M059J (cell line): ENCODE results near the gene TSSK6. TPM values are rescaled to one million over a fixed set of nuclear protein-coding genes. Genes with fewer than 3 reads are reported as not detected.

Experiments
- DNase-seq: peaks from one replicate; pipeline ENCODE4 v3.0.0-alpha.2; 2012; ENCODE audit warnings: low read depth
- total RNA-seq: library from RNA; depleted of rRNA; stranded (reverse); fragments of >200 nt; shearing (Covaris generic); gene quantifications from 2 replicates; pipeline ENCODE4 v1.2.3, GENCODE V29; 2014; rRNA removed

The TSSK6 gene
- total RNA-seq = 0.07 and 2.1 TPM in 2 replicates

DNA sequence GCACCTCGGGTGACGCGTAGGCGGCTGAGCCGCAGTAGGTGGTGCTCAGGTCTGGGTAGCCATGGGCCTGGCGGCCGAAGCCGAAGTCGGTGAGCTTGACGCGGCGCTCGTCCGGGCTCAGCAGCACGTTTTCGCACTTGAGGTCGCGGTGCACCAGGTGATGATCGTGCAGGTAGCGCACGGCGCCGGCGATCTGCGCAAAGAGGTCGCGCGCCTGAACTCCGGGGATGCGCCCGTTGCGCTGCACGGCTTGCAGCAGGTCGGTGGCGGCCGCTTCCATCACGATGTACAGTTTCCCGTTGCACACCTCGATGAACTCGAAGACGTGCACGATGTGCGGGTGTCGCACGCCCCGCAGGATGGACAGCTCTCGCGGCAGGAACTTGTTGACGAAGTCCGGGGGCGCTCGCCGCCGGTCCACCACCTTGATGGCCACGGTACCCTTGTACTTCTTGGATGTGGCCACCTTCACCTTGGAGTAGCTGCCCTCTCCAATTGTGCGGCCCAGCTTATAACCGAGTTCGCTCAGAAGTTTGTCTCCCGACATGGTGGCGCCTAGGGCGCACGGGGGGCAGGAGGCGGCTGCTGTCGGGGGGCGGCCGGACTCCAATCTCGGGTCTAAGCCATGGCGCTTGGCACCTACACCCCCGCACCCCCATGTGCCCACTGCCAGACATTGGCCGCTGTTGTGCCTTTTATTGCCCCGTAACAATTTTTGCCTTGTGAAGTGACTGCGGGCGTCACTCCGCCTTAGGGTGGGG lies at the start of gene TSSK6:
TSS of gene TSSK6 (minus strand) at position 668 of the 761 bp plus-strand sequence. CDS start at position 547, 121 bp downstream.
- DNase-seq = no peak

DNA sequence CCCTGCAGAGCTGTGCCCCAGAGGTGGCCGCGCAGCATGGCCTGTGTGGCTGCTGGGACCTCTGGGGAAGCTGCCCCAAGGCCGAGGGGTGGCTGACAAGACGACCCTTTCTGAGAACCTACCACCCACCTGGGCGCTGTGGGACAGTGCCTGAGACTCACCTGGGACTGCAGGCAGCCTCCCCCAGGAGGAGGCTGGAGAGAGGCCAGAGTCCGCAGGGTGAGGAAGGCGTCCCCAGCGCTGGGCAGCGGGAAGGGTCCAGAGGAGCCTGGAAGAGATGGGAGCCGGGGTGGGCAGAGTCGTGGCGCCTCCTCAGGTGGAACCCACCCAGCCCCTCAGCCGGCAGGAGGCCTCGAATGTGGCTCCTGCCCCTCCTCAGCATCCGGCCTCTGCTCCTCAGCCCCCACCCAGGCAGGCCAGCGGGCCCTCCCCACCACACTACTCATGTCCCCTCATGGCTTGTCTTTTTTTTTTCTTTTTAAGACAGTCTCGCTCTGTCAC lies 48.0 kb upstream of the TSSK6 start:
- DNase-seq = no peak

DNA sequence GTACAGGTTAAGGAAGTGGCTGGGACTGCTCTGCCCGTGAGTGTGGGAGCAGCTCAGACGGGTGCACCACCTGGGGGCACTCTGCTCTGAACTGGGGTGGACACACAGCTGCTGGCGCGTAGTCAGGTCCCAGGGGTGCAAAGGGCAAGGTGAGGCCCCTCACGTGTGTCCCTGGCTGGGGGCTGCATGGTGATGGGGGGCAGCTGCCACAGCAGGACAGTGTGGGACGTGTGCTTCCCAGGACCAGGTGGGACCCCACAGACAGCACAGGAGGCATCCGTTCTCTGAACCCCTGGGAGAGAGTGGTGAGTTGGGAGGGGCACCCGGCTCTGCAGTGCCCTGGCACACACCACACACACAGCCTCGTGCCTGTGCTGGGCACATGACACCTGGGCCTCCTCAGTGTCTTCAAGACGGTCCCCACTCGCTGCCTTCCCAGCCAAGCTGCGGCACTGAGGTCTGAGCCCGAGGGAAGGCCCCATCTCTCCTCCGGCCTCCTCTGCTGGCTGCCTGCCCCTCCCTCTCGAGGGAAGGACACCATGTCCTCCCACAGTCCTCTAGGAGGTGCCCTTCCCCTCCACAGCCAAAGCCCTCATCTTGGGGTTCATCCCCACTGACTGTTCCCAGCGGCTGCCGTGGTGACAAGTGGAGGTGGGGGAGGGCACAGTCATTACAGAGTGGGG lies 47.5 kb upstream of the TSSK6 start:
- no peak for DNase-seq

DNA sequence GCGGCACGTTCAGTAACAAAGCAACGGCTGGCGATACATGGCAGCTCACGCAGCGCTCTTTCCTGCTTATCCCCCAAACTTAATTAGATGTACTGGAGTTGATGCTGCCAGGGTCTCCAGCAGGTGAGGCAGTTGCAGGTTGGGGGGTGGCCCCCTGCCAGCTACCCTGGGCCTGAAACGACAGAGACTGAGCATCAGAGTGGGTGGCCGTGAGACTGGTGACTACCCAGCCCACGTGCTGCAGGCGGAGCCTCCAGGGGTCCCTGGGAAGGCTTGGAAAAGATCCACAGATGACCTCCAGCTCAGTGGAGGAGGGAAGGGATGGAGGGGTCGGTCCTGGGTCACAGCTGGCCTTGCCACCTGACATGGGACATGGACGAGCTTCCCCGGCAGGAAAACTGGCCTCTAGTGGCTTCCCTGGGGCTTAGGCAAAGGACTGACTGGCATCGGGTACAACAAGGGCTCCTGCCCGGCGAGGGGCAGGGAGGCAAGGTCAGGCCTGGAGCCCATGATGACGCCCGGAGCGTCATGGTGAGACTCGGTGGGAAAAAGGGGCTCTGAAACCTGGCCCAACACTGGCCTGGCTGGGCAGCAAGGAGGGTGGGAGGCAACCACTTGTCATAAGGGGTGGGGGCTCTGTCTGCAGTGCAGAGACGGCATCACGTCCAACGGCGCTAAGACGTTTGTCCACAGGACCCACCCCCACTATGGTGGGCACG lies 46.8 kb upstream of the TSSK6 start:
- no peak for DNase-seq

DNA sequence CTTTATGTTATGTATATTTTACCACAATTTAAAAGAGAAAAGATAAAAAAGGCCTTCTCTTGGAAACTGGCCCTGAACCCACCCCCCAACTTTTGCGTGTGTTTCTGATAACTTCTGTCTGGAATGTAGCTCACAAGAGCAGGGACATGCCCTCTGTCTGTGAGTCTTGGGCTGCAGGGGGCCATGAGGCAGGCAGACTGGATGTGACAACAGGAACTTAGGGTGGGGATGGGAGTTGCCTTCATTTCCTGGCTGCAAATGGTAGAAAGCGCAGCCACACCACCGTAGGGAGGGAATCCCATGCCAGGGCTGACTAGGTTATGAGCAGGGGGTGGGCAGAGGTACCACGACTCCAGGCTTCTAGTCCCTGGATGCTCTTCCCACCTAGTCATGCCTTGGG lies 44.6 kb upstream of the TSSK6 start:
- DNase-seq = no peak

DNA sequence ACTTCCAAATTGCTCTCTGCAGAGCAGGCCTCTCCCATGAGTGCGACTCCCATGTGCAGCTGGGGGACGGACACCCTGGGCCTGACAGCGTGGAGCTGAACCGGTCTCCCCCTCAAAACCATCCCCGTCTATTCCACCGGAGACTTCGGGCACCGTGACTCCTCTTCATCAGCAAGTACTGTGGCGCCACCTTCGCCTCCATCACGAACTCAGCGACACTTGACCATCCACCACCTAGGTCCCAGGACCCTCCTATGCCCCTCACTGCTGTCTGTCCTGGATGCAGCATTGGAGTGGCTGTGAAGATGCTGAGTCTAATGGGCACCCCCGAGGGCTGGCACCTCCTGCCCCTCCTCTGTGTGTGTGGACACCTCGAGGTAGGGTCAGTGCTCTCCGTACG lies 43.3 kb upstream of the TSSK6 start:
- DNase-seq = no peak

DNA sequence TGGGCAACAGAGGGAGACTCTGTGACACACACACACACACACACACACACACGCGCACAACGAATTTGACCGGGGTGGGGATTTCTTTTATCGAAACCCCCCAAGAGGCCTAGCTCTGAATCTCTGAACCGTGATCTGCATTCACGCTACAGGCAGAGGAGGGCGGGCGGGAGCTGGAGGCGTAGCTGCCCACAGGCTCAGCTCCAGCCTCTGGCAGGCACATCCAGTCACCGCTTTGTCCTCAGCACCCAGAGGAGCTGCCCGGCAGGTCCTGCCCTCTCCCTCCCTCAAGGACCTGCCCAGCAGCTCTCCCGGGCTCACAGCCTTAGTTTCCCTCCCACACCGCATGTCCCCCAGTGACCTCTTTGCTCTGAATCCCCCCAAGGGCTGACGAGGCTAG lies 42.7 kb upstream of the TSSK6 start:
- DNase-seq = no peak

DNA sequence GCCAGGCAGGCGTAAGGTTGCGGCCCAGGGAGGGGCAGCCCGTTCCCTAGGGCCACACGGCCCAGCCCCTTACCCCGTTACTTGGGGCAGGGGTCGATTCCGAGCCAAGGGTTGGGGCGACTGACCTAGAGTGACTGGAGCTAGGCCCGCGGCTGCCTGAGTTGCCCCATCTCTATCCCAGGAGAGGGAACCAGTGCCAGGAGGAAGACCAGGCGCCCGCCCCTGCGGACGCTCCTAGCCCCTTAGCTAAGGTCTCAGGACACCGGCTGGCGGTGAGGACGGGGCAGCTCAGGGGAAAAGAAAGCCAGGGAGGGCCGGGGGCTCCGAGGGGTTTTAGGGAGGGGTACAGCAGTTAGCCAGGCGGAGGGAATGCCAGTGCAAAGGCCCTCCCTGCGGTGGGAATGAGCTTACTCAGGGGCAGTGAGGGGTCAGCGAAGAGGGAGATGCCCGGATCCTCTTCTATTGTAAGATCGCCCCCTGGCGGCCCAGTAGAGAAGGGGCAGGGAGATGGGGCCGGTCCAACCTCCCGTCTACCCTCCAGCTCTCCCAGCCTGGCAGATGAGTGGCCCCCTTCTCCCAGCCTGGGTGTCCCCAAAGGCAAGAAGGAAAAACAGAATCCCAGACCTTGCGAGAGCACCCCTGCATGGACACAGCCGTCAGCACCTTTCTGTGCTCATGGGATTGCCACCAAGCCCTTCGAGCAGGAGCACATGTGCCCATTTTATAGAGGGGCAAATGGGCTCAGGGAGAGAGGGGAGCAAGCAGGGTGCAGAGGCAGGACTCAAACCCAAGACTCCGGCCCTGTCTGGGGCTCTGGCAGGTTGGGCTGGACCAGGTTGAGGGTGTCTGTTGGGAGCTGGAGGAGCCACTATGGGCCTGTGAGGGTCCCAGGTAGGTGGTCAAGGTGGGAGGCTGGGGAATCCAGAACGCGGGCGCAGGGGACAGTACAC lies 39.0 kb upstream of the TSSK6 start:
- peak; percentile 29 for DNase-seq

DNA sequence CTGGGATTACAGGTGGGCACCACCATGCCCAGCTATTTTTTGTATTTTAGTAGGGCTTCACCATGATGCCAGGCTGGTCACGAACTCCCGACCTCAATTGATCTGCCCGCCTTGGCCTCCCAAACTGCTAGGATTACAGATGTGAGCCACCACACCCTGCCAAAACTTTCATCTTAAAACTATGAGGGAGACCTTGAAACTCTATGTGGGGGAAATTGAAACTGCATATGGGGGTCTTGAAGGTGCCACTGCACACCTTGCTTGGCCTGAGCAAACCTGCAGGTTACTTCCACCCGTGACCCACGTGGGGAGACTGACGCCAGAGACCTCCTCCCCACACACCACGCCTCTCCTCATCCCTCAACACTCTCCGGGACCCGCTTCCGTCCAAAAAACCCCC lies 38.3 kb upstream of the TSSK6 start:
- DNase-seq = no peak

DNA sequence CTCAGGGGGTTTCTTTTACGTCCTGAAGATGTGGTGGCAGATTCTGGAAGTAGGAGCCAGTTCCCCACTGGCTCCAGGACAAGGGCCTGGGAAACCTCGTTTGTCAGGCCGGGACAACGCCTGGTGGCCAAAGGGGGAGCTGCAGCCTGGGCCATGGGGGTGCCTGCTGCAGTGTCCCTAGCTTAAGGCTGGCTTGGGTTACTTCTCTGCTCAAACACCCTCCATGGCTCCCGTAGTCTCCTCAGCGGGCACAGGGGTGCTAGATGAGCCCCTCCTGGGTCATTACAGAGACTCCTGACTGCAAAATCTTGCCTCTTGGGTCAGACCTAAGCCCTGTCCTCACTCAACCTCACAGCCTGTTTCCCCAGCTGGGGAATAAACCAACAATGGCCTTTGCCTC lies 37.5 kb upstream of the TSSK6 start:
- peak; percentile 40 for DNase-seq

DNA sequence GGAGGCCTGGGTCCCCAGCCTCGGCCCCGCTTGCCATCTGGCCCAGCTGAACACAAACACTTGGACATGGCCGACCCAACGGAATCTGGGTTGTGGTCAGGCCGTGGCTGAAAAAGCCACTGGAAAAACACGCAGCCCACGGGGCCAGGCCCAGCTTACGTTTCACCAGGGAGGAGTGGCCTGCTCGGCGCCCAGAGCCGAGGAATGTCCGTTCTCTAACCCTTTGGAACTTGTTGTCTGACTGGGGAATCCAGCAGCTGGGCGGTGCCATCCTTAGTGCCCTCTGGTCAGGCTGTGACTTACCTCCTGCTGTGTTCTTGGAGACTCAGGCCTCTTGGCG lies 36.5 kb upstream of the TSSK6 start:
- peak; percentile 45 for DNase-seq

DNA sequence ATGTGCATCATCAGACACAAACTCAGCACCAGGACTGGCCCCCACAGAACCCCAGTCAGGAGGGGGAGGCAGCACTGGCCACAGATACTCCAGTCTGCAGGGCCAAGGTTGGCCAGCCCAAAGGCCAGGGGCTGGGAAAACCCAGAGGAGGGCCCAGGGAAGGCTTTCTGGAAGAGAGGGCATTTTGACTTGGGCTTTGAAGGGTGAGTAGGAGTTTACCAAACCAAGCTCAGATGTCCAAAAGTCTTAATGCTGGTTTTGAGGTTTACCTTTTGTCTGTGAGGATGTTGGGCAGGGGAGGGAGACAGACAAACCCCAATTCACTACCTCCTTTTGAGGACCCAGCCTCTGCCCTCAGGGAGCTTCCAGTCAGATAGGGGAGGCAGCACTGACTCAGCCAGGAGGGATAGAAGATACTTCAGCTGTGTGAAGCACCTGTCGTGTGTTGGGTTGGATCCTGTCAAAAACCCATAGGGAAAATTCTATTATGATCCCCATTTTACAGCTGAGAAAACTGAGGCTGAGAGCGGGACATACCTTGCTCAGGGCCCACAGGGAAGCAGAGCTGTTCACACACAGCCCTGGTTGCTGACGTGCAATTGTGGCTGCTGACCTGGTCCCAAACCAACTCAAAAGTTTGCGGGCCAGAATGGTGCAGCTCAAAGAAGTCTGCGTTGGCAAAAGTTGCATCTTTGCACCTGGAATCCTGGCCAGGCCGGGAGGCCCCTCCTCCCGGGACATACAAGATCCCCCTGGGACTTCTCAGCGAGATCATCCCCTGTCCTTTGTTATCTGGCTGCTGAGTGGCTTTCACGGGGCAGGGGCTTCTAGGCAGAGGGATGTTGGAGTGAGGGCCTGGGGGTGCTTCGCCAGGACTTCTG lies 35.9 kb upstream of the TSSK6 start:
- no peak for DNase-seq

DNA sequence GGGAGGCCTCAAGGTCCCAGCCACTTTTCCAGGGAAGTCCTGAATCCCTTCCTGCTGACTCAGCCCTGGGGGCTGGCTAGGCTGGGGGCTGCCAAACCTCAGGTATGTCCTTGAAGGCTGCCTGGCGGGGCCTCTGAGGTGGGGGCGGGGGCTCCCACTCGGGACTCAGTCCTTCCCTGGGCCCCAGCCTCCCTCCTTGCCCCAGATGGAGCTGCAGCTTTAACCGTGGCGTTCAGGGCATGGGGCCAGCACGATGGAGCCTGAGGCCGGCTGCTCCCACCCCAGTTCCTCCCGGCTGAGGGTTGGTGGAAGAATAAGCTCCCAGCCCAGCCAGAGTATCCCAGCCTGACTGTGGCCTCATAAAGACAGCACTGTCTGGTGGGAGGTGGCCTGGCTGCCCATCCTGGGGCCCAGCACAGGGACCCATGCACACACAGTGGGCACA lies 35.2 kb upstream of the TSSK6 start:
- peak; percentile 73 for DNase-seq

DNA sequence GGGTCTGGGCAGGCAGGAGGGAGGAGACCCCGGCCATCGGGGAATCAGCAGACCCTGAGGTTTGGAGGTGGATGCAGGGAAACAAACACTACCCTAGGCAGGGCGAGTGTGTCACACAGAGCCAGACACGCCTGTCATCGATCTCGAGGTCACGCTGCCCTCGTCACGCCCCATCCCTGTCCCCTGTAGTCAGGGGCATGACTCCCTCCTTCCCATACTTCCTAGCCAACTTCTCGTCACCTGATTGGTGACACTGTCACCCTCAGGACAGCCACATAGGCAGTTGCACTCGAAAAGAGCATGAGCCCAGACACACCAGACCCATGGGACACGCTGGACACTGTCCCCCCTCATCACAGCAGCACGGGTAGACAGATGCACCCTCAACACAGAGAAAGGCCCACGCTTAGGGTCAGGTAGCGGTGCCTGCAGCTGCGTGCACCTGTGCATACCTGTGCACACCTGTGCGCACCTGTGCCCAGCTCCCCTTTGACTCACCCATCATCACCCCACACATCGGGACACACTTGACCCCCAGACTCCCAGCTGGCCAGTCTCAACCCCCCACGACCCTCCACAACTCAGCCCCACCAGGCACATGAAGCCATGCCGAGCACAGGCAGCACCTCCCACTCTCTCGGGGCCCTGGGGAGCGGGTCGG lies 34.6 kb upstream of the TSSK6 start:
- no peak for DNase-seq

DNA sequence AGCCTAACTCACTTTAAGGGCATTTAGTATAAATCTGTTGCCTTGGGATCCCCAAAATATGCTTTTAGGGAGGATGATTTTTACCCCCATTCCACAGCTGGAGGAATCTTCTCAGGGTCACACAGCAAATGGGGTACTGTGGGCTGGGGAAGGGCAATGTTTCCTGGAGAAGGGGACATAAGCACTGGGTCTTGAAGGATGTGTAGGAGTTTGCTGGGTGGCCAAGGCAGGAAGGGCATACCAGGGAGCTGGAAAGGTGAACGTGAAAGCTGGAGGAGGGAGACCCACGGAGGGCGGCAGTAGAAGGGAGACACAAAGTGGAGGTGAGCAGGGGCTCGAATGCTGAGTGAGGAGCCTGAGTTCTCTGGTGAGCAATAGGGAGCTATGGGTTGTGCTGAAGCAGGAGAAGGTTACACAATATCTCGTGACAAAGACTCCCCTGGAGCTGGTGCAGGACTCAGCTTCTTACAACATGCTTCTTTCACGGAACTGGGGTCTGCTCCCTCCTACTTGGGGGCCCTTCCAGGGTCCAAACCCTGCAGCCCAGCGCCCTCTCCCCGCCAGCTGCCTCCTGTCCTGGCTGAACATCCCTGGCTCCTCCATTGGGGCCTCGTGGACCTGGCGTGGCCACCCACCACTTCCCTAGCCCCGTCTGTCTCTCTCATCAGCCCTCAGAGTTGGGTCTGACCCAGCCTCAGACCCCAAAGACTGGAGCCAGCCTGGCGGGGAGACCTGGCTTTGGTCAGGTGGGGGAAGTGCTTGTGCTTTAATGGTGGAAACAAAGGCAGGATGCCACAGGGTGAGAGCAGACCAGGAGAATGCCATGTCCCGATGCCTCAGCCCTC lies 33.8 kb upstream of the TSSK6 start:
- DNase-seq = no peak

DNA sequence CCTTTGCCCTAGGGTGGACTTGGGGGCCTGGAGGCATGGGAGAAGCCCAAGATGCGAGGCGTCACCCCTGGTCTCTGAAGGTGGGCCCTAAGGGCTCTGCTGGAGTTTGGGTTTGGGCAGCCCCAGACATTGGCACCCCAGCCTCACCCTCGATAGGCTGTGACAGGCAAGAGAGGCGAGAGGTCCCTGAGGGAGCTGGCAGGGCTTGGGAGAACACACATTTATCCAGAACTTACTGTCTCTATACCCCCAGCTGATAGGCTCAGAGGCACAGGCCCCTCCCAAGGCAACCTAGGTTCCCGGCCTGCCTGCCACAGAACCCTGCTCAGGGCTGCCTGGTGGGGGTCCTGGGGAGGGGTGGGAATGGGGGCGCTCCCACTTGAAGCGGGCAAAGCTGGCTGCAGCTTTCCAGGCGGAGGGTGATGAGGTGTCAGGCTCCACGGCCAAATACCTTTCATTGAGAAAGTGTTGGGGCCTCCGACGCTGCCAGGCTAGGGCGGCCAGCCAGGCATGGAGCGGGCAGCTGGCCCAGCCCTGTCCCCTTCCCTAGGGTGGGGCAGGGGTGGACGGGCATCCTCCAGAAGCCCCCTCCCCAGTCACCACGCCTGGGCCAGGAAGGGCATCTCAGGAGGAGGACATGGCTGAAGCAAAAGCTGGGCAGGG lies 32.5 kb upstream of the TSSK6 start:
- DNase-seq = no peak

DNA sequence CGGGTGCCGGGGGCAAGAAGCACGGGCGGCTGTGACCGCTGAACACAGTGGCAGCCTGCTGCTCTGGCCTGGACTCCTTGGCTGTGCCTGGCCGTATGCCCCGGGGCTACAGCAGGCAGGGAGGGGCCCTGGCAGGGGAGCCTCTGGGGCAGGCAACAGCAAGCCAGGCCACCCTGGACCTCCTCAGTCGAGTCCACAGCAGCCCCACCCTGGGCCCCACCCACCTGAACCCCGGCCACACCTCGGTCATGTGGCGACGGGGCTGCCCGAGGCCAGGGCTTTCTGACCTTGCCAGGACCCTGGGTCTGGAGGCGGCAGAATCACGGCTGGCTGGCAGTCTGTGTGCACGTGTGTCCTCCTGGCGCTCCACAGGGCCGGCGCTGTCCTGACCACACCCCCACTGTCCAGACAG lies 31.4 kb upstream of the TSSK6 start:
- no peak for DNase-seq

DNA sequence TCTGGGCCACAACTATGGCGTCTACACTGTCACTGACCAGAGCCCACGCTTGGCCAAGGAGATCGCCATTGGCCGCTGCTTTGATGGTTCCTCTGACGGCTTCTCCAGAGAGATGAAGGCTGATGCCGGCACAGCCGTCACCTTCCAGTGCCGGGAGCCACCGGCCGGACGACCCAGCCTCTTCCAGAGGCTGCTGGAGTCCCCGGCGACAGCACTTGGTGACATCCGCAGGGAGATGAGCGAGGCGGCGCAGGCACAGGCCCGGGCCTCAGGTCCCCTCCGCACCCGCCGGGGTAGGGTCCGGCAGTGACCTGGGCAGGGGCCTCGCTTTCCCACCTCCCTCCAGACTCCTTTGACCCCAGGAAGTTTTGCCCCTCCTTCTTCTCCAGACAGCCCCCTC lies 30.4 kb upstream of the TSSK6 start:
- DNase-seq = no peak
